Glomerular endothelial cell (primary cell): Measurements from ENCODE around the gene ANGPTL3. TPM values are rescaled to one million over a fixed set of nuclear protein-coding genes. Genes with fewer than 3 reads are reported as not detected.

ENCODE experiments used
- DNase-seq: peaks from one replicate; pipeline ENCODE4 v3.0.0-alpha.2; 2011; ENCODE audit warnings: low read depth, low spot score; ENCODE audit errors: extremely low read depth
- total RNA-seq: library from RNA; depleted of rRNA; stranded (reverse); fragments of >200 nt; gene quantifications from 2 replicates; pipeline ENCODE4 v1.2.3, GENCODE V29; 2015

ANGPTL3 gene
- total RNA-seq, 1 donor from 2014 or later, result not detected

GRCh38 chr1:62625415-62625814 lies 28.1 kb downstream of the ANGPTL3 start:
- no peak for DNase-seq

- no peak for DNase-seq
Observed at GRCh38 chr1:62628506-62628905, 31.2 kb downstream of the ANGPTL3 start.

DNA sequence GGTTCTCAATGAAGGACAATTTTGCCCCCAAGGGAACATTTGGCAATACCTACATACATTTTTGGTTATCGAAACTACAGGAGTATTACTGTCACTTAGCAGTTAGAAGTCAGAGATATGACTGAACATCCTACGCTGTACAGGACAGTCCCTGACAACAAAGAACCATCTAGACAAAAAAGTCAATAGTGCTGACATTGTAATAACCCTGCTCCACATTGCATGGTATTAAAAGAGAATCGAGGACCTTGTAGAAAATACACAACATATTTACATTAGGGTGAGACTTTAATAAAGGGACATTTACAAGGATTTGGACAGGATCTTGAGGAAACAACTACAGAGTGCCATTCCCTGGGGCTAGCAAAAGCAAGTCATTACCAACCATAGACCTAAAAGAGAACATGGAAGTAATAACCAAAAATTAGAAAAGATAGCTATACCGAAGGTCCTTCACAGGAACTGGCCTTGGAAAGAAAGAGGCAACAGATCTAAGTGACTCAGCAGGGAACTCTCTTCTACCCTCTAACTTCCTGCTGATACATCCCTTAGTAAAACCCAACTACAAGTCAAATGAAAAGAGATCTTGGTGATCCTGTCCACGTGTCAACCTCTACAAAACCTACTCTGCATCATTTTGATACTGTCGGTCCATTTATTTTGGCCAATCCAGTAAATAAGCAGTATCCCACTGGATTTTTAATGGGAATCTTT lies 40.2 kb downstream of the ANGPTL3 start:
- no peak for DNase-seq

- no peak for DNase-seq
Observed at GRCh38 chr1:62643283-62643682, 46.0 kb downstream of the ANGPTL3 start.

GRCh38 chr1:62652387-62652786 lies 55.1 kb downstream of the ANGPTL3 start:
- no peak for DNase-seq

DNA sequence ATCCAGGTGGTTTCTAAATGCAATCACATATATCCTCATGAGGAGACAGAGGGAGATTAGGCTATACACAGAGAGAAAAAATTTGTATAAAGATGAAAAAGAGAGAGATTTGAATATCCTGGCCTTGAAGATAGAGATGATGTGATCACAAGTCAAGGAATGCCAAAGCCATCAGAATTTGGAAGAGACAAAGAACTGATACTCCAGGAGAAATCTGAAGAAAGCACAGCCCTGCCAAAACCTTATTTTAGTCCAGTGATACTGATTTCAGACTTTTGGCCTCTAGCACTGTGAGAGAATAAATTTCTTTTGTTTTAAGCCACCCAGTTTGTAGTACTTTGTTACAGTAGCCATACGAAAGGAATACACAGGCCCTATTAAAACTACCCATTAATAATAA lies 57.4 kb downstream of the ANGPTL3 start:
- no peak for DNase-seq

Other genes with a start within 250 kb of the ANGPTL3 start
- 9.6 and 14.8 TPM in 2 replicates for gene USP1, start 160.5 kb upstream of the ANGPTL3 start, total RNA-seq
- gene DOCK7, start 90.9 kb downstream of the ANGPTL3 start, total RNA-seq, result 23.6 and 33.6 TPM in 2 replicates
- 4.2 and 27.1 TPM in 2 replicates for gene ATG4C, start 186.6 kb downstream of the ANGPTL3 start, total RNA-seq